Mesenchymal stem cell (in vitro differentiated cells and primary cell): Measurements from ENCODE around the gene SPTLC2.

Experiments used
- DNase-seq: peaks from one replicate; pipeline ENCODE4 v3.0.0-alpha.2; 2013
- H2AFZ ChIP-seq: one replicate; pipeline ENCODE4 v1.6.1; 2013; ENCODE audit warnings: low read depth, mild to moderate bottlenecking, control low read depth, inconsistent platforms, low read length, moderate library complexity
- H2AK5ac ChIP-seq: 2 replicates; pipeline ENCODE4 v1.6.1; 2013; ENCODE audit warnings: low read length, moderate library complexity, mild to moderate bottlenecking, inconsistent platforms; ENCODE audit not compliant: severe bottlenecking
- H2BK120ac ChIP-seq: one replicate; pipeline ENCODE4 v1.6.1; 2013; ENCODE audit warnings: low read depth, mild to moderate bottlenecking, inconsistent platforms, low read length, moderate library complexity
- H2BK12ac ChIP-seq, 2 experiments: one replicate each; pipeline ENCODE4 v1.6.1; 2013; ENCODE audit warnings: inconsistent platforms in 2 of 2, low read length in 2 of 2, mild to moderate bottlenecking in 2 of 2, moderate library complexity in 2 of 2, control low read depth in 1 of 2
- H2BK15ac ChIP-seq: one replicate; pipeline ENCODE4 v1.6.1; 2013; ENCODE audit warnings: mild to moderate bottlenecking, low read depth, inconsistent platforms; ENCODE audit not compliant: poor library complexity, severe bottlenecking
- H2BK5ac ChIP-seq: 2 replicates; pipeline ENCODE4 v1.6.1; 2013; ENCODE audit warnings: low read depth, mild to moderate bottlenecking, low read length, control low read depth, inconsistent platforms; ENCODE audit not compliant: poor library complexity, severe bottlenecking
- H3K14ac ChIP-seq, 2 experiments: one replicate each; pipeline ENCODE4 v1.6.1; 2013; ENCODE audit warnings: inconsistent platforms in 2 of 2, low read length in 2 of 2, control low read depth in 1 of 2, mild to moderate bottlenecking in 1 of 2, moderate library complexity in 1 of 2
- H3K18ac ChIP-seq, 2 experiments: one replicate each; pipeline ENCODE4 v1.6.1; 2013; ENCODE audit warnings: inconsistent platforms in 2 of 2, low read length in 2 of 2, control low read depth in 1 of 2, low read depth in 1 of 2, mild to moderate bottlenecking in 1 of 2
- H3K23ac ChIP-seq, 2 experiments: one replicate each; pipeline ENCODE4 v1.6.1; 2013; ENCODE audit warnings: inconsistent platforms in 2 of 2, low read length in 2 of 2, mild to moderate bottlenecking in 2 of 2, moderate library complexity in 2 of 2, control low read depth in 1 of 2
- H3K27ac ChIP-seq: 2 replicates; pipeline ENCODE4 v1.5.1; 2013; ENCODE audit warnings: mild to moderate bottlenecking, moderate library complexity, low read length, control low read depth, inconsistent platforms; ENCODE audit not compliant: poor library complexity, severe bottlenecking
- H3K27me3 ChIP-seq, 2 experiments: 2 replicates each; pipeline versions ENCODE4 v1.6.1 to v1.7.0; 2013; ENCODE audit warnings: low read length in 2 of 2, mild to moderate bottlenecking in 2 of 2, moderate library complexity in 2 of 2, control low read depth in 1 of 2, inconsistent platforms in 1 of 2; ENCODE audit not compliant: control insufficient read depth in 1 of 2, insufficient read depth in 1 of 2
- H3K36me3 ChIP-seq, 2 experiments: 2 replicates each; pipeline versions ENCODE4 v1.6.1 to v1.7.0; 2013; ENCODE audit warnings: low read length in 2 of 2, control low read depth in 1 of 2, inconsistent platforms in 1 of 2, low read depth in 1 of 2, mild to moderate bottlenecking in 1 of 2; ENCODE audit not compliant: insufficient read depth in 2 of 2, control insufficient read depth in 1 of 2
- H3K4ac ChIP-seq, 2 experiments: one replicate each; pipeline ENCODE4 v1.6.1; 2013; ENCODE audit warnings: inconsistent platforms in 2 of 2, low read length in 2 of 2, mild to moderate bottlenecking in 2 of 2, moderate library complexity in 2 of 2, control low read depth in 1 of 2, low read depth in 1 of 2
- H3K4me1 ChIP-seq: 2 replicates; pipeline ENCODE4 v1.6.1; 2013; ENCODE audit warnings: low read depth, low read length, control low read depth; ENCODE audit not compliant: control insufficient read depth, insufficient read depth
- H3K4me2 ChIP-seq: 2 replicates; pipeline ENCODE4 v1.6.1; 2013; ENCODE audit warnings: low read length, mild to moderate bottlenecking, inconsistent platforms; ENCODE audit not compliant: poor library complexity, severe bottlenecking
- H3K4me3 ChIP-seq, 2 experiments: 2 replicates each; pipeline versions ENCODE4 v1.5.1 to v1.7.0; 2013; ENCODE audit warnings: low read length in 2 of 2, mild to moderate bottlenecking in 2 of 2, control low read depth in 1 of 2, low read depth in 1 of 2; ENCODE audit not compliant: insufficient read depth in 1 of 2
- H3K79me1 ChIP-seq: replicated peaks from 2 replicates; pipeline ENCODE4 v1.6.1; 2013; ENCODE audit warnings: mild to moderate bottlenecking, control low read depth, low read length, inconsistent platforms; ENCODE audit not compliant: poor library complexity, severe bottlenecking
- H3K9ac ChIP-seq: 2 replicates; pipeline ENCODE4 v1.7.0; 2013; ENCODE audit warnings: mild to moderate bottlenecking, low read length, moderate library complexity
- H3K9me3 ChIP-seq: 2 replicates; pipeline ENCODE4 v1.7.0; 2013; ENCODE audit warnings: mild to moderate bottlenecking, low read length; ENCODE audit not compliant: control insufficient read depth
- H4K8ac ChIP-seq: one replicate; pipeline ENCODE4 v1.6.1; 2013; ENCODE audit warnings: inconsistent platforms, mild to moderate bottlenecking, low read length, moderate library complexity
- H4K91ac ChIP-seq: one replicate; pipeline ENCODE4 v1.6.1; 2013; ENCODE audit warnings: mild to moderate bottlenecking, low read length, inconsistent platforms
- WGBS: methylation state at CpG from one replicate; pipeline ENCODE4 v1.1.7; 2013; ENCODE audit warnings: mixed read lengths; 5-methylcytosine and 5-hydroxymethylcytosine counted together

The SPTLC2 gene

GRCh38 chr14:77561881-77562280 lies 54.6 kb downstream of the SPTLC2 start:
- Histone ChIP-seq H3K36me3 (peaks cover 3 to 50% of the 10 kb centered on the region in 2 experiments), H3K9me3 (no peaks in the 10 kb centered on the region), H3K27ac (peak overlapping the region; percentile 64), H3K4me3 (no peak overlapping the region), H4K8ac (no peak overlapping the region), H3K9ac (no peak overlapping the region), H3K14ac (no peak overlapping the region), H2AK5ac (peak overlapping the region; percentile 83), H3K4ac (no peak overlapping the region), H3K79me1 (peaks cover 5% of the 10 kb centered on the region), H3K18ac (no peak overlapping the region), H2BK12ac (no peak overlapping the region), H2BK5ac (no peak overlapping the region), H3K23ac (no peak overlapping the region), H2BK120ac (no peak overlapping the region), H3K4me2 (no peak overlapping the region), H4K91ac (no peak overlapping the region), H3K27me3 (no peaks in the 10 kb centered on the region), H3K4me1 (peaks cover 8% of the 10 kb centered on the region), H2AFZ (no peak overlapping the region), H2BK15ac (no peak overlapping the region)
- no peak for DNase-seq
- 100% methylated on average over 2 of the region's 5 CpGs for WGBS

DNA sequence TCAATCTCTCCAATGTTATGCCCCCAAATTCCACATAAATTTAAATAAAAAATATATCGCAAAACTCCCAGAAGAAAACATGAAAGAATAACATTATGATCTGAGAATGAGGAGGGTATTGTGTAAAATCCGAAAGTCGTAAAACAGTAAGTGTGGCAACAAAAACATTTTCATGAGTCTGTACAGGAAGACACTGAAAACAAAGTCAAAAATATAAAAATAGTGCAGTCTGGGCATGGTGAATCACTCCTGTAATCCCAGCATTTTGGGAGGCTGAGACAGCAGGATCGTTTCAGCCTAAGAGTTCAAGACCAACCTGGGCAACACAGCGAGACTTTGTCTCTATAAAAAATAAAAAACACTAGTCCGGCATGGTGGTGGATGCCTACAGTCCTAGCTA lies 57.1 kb downstream of the SPTLC2 start:
- no peak overlapping the region for H3K18ac ChIP-seq
- no peak overlapping the region for H2BK15ac ChIP-seq
- peaks cover 14% of the 10 kb centered on the region for H3K79me1 ChIP-seq
- no peak overlapping the region for H3K9ac ChIP-seq
- H3K36me3 ChIP-seq, result peaks cover 16 to 64% of the 10 kb centered on the region in 2 experiments
- no peak overlapping the region for H2BK120ac ChIP-seq
- H4K8ac ChIP-seq, result no peak overlapping the region
- H3K4ac ChIP-seq, result no peak overlapping the region
- H3K23ac ChIP-seq, result no peak overlapping the region
- H2BK12ac ChIP-seq, result no peak overlapping the region
- no peak overlapping the region for H3K14ac ChIP-seq
- H3K27ac ChIP-seq, result no peak overlapping the region
- H4K91ac ChIP-seq, result no peak overlapping the region
- H3K4me3 ChIP-seq, result no peak overlapping the region
- no peak overlapping the region for H3K4me2 ChIP-seq
- peaks cover 8% of the 10 kb centered on the region for H3K4me1 ChIP-seq
- H3K9me3 ChIP-seq, result no peaks in the 10 kb centered on the region
- H2BK5ac ChIP-seq, result no peak overlapping the region
- DNase-seq, result no peak
- no peak overlapping the region for H2AFZ ChIP-seq
- no peaks in the 10 kb centered on the region for H3K27me3 ChIP-seq
- 97% methylated on average over 6 of the region's 6 CpGs for WGBS
- no peak overlapping the region for H2AK5ac ChIP-seq

DNA sequence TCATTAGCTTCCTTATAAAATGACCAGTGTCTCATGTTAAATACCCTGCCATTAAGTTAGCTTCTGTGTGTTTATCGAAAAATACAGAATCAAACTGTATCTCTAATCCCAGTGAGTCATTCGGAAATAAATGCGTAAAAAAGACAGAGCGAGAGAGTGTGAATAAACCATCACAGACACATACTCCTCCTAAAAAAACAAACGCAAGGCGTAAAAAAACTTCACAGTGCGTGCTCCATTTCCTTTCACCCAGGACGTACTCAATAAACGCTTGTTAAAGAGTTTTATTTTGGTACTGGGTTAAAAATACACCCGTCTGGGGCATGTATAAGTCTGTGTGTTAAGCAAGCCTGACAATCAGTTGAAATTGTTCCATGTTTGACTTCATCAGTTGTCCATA lies 59.0 kb downstream of the SPTLC2 start:
- 95% methylated on average over 10 of the region's 10 CpGs for WGBS
- DNase-seq, result no peak
- H3K27ac ChIP-seq, result no peak overlapping the region
- H3K9ac ChIP-seq, result no peak overlapping the region
- H2BK12ac ChIP-seq, result no peak overlapping the region
- no peaks in the 10 kb centered on the region for H3K27me3 ChIP-seq
- no peak overlapping the region for H2BK5ac ChIP-seq
- H3K18ac ChIP-seq, result no peak overlapping the region
- no peak overlapping the region for H4K91ac ChIP-seq
- no peak overlapping the region for H4K8ac ChIP-seq
- H3K4me1 ChIP-seq, result peaks cover 2% of the 10 kb centered on the region
- H3K14ac ChIP-seq, result no peak overlapping the region
- H3K9me3 ChIP-seq, result no peaks in the 10 kb centered on the region
- H2BK15ac ChIP-seq, result no peak overlapping the region
- no peak overlapping the region for H2BK120ac ChIP-seq
- H3K79me1 ChIP-seq, result peaks cover 16% of the 10 kb centered on the region
- H3K4me2 ChIP-seq, result no peak overlapping the region
- peaks cover 18 to 68% of the 10 kb centered on the region in 2 experiments for H3K36me3 ChIP-seq
- H2AFZ ChIP-seq, result no peak overlapping the region
- no peak overlapping the region for H3K4me3 ChIP-seq
- no peak overlapping the region for H2AK5ac ChIP-seq
- H3K23ac ChIP-seq, result no peak overlapping the region
- no peak overlapping the region for H3K4ac ChIP-seq

DNA sequence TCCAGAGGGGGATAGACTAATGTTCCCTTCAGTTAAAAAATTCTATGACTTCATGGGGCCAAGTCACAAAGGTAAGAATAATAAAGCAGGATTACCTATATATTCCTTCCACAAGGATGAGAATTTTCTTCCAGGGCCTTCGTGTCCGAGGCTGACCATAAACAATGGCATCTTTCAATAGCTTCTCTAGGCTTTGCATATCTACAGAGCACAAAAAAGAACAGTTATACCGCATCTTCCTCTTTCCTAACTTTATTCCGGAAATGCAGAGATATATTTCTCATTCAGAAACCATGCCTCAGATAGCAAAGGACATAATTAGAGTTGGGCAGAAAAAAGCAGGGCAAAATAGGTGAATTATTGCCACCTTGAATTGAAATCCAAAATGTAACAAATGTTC lies 59.5 kb downstream of the SPTLC2 start:
- Histone ChIP-seq H3K4me1 (peaks cover 2% of the 10 kb centered on the region), H3K9ac (no peak overlapping the region), H3K79me1 (peaks cover 18% of the 10 kb centered on the region), H3K9me3 (no peaks in the 10 kb centered on the region), H2AK5ac (no peak overlapping the region), H4K91ac (no peak overlapping the region), H2BK12ac (no peak overlapping the region), H3K4ac (no peak overlapping the region), H2BK5ac (no peak overlapping the region), H3K4me3 (no peak overlapping the region), H2BK15ac (no peak overlapping the region), H3K4me2 (no peak overlapping the region), H3K18ac (no peak overlapping the region), H3K14ac (no peak overlapping the region), H3K27me3 (no peaks in the 10 kb centered on the region), H2AFZ (no peak overlapping the region), H4K8ac (no peak overlapping the region), H3K23ac (no peak overlapping the region), H3K36me3 (peaks cover 21 to 68% of the 10 kb centered on the region in 2 experiments), H2BK120ac (no peak overlapping the region), H3K27ac (no peak overlapping the region)
- 91% methylated on average over 2 of the region's 4 CpGs for WGBS
- DNase-seq, result no peak
